Measurements from ENCODE around the gene SLC17A3. TPM values are rescaled to one million over a fixed set of nuclear protein-coding genes. Genes with fewer than 3 reads are reported as not detected.

Gene SLC17A3, protein sequence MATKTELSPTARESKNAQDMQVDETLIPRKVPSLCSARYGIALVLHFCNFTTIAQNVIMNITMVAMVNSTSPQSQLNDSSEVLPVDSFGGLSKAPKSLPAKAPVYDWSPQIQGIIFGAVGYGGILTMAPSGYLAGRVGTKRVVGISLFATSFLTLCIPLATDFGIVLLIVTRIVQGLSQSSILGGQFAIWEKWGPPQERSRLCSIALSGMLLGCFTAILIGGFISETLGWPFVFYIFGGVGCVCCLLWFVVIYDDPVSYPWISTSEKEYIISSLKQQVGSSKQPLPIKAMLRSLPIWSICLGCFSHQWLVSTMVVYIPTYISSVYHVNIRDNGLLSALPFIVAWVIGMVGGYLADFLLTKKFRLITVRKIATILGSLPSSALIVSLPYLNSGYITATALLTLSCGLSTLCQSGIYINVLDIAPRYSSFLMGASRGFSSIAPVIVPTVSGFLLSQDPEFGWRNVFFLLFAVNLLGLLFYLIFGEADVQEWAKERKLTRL
- total RNA-seq = not detected in 3 replicates

GRCh38 chr6:25874118-25874517 is at the start of gene SLC17A3:
Gene SLC17A3, minus strand, starts transcription at chr6:25874243. Its CDS starts 5,856 bp downstream, at chr6:25868387.
- H3K9me3 Mint-ChIP-seq = peaks cover 3% of the 10 kb centered on the region
- TF ChIP-seq CTCF (IDR thresholded peaks at IDR 0.05; ENCODE audit: unreplicated experiment) = no peak
- no peaks in the 10 kb centered on the region for H3K4me1 Mint-ChIP-seq
- H3K36me3 Mint-ChIP-seq = no peaks in the 10 kb centered on the region
- DNase-seq (ENCODE audit: low spot score in 2 of 2, unreplicated experiment in 2 of 2) = no peak
- no peak within 1 kb of the TSS for H3K27ac Mint-ChIP-seq
- no peak within 1 kb of the TSS for H3K4me3 Mint-ChIP-seq
- peaks cover 33% of the 10 kb centered on the region for H3K27me3 Mint-ChIP-seq (ENCODE audit: low read depth)

- no peak for DNase-seq (ENCODE audit: low spot score in 2 of 2, unreplicated experiment in 2 of 2)
- no peak overlapping the region for H3K27ac Mint-ChIP-seq
- no peaks in the 10 kb centered on the region for H3K9me3 Mint-ChIP-seq
- H3K4me1 Mint-ChIP-seq = peaks cover 7% of the 10 kb centered on the region
- H3K4me3 Mint-ChIP-seq = no peak overlapping the region
- no peak for TF ChIP-seq CTCF (IDR thresholded peaks at IDR 0.05; ENCODE audit: unreplicated experiment)
- H3K27me3 Mint-ChIP-seq (ENCODE audit: low read depth) = peaks cover 31% of the 10 kb centered on the region
- H3K36me3 Mint-ChIP-seq = no peaks in the 10 kb centered on the region
Observed at GRCh38 chr6:25922301-25922700, 48.3 kb upstream of the SLC17A3 start.

- Mint-ChIP-seq H3K9me3 (no peaks in the 10 kb centered on the region), H3K36me3 (no peaks in the 10 kb centered on the region), H3K4me1 (peaks cover 7% of the 10 kb centered on the region), H3K27me3 (ENCODE audit: low read depth) (peaks cover 28% of the 10 kb centered on the region), H3K4me3 (no peak overlapping the region), H3K27ac (no peak overlapping the region)
- DNase-seq (ENCODE audit: low spot score in 2 of 2, unreplicated experiment in 2 of 2) = no peak
- no peak for TF ChIP-seq CTCF (IDR thresholded peaks at IDR 0.05; ENCODE audit: unreplicated experiment)
Observed at GRCh38 chr6:25921525-25922203, 47.6 kb upstream of the SLC17A3 start.

DNA sequence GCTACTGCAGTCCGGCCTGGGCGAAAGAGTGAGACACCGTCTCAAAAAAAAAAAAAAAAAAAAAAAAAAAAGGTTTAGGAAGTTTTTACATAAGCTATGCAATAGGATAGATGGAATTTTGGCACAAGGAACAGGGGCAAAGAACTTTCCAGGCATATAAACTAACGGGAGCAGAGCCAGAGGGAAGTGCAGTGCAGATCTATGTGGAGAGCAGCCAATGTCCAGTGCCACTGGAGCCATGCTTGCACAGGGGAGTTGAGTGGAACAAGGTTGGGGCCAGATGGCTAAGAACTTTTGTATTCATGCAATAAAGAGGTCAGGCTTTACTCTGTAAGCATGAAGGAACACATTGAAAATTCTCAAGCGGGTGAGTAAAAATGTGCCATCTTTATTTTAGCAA is 45.6 kb upstream of the SLC17A3 start:
- TF ChIP-seq CTCF (IDR thresholded peaks at IDR 0.05; ENCODE audit: unreplicated experiment) = no peak
- no peak overlapping the region for H3K27ac Mint-ChIP-seq
- peaks cover 34% of the 10 kb centered on the region for H3K27me3 Mint-ChIP-seq (ENCODE audit: low read depth)
- no peaks in the 10 kb centered on the region for H3K36me3 Mint-ChIP-seq
- H3K9me3 Mint-ChIP-seq = no peaks in the 10 kb centered on the region
- no peak overlapping the region for H3K4me3 Mint-ChIP-seq
- no peaks in the 10 kb centered on the region for H3K4me1 Mint-ChIP-seq
- DNase-seq (ENCODE audit: low spot score in 2 of 2, unreplicated experiment in 2 of 2) = no peak

DNA sequence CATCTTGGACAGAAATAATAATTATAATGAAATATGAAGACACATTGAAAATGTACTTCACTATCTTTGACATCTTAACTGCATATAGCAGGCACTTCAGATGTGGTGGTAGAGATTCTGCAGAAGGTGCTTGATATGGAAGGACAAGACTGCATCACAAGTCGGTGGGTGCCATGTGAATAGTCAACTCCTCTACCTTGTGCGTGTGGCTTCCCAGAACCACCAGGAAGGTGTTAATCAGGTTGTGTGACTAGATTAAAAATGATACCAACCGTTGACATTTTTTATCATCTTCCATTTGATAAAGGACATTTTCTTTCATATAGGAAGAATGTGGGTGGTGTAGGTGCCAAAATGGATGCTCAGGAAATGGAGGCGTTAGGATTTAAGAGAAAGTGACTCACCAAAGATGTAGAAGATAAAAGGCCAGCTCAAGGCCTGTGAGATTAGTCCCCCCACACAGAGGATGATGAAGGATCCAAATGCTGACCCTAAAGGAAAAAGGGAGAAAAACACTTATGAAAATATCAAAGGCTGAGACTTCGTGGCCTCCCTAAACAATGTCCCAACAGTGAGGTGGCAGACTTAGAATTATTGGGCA is 44.1 kb upstream of the SLC17A3 start:
- Mint-ChIP-seq H3K27me3 (ENCODE audit: low read depth) (peaks cover 31% of the 10 kb centered on the region), H3K4me3 (no peak overlapping the region), H3K27ac (no peak overlapping the region), H3K36me3 (no peaks in the 10 kb centered on the region), H3K9me3 (no peaks in the 10 kb centered on the region), H3K4me1 (no peaks in the 10 kb centered on the region)
- DNase-seq (ENCODE audit: low spot score in 2 of 2, unreplicated experiment in 2 of 2) = no peak
- TF ChIP-seq CTCF (IDR thresholded peaks at IDR 0.05; ENCODE audit: unreplicated experiment) = no peak
